ENCODE measurements around the gene PLAAT2. TPM values are rescaled to one million over a fixed set of nuclear protein-coding genes. Genes with fewer than 3 reads are reported as not detected.

The PLAAT2 gene
- total and polyA plus RNA-seq, 10 of the 15 experiments (the other 5 are each of a cell fraction or from before 2014, with no cell fraction given) = 4.6 to 25.9 (median 8.6) TPM

- TF ChIP-seq IRF4 (IDR thresholded peaks at IDR 0.05; ENCODE audit: low read depth, low read length) = no peak
- TF ChIP-seq SMAD1 (IDR thresholded peaks at IDR 0.05; ENCODE audit: low read depth, partially characterized antibody) = no peak
- no peak for TF ChIP-seq SUZ12 (IDR thresholded peaks at IDR 0.05; ENCODE audit: unreplicated experiment)
- TF ChIP-seq CREB1 (IDR thresholded peaks at IDR 0.05; ENCODE audit: low read depth) = no peak
- no peak for TF ChIP-seq RFX5 (IDR thresholded peaks at IDR 0.05; ENCODE audit: low read depth, low read length)
- no peak for TF ChIP-seq SUPT20H (IDR thresholded peaks at IDR 0.05; ENCODE audit: borderline replicate concordance, control insufficient read depth, low read depth, low read length)
- TF ChIP-seq MTA3 (IDR thresholded peaks at IDR 0.05; ENCODE audit: borderline replicate concordance, low read length) = no peak
- TF ChIP-seq STAT1 (conservative IDR thresholded peaks at IDR 0.05) = no peak
- TF ChIP-seq BACH1 (IDR thresholded peaks at IDR 0.05; ENCODE audit: borderline replicate concordance) = no peak
- TF ChIP-seq NR2C2 (IDR thresholded peaks at IDR 0.05; ENCODE audit: borderline replicate concordance, control insufficient read depth, insufficient read length, low read depth) = no peak
- no peak for TF ChIP-seq MYC (IDR thresholded peaks at IDR 0.05; ENCODE audit: insufficient read depth, insufficient read length, insufficient replicate concordance, low read length, severe bottlenecking)
- no peak for TF ChIP-seq RAD51 (IDR thresholded peaks at IDR 0.05)
- no peak for TF ChIP-seq NFXL1 (IDR thresholded peaks at IDR 0.05; ENCODE audit: borderline replicate concordance)
- FAIRE-seq (no peak), ATAC-seq (no peak), DNase-seq (ENCODE audit: low read depth, low spot score) (no peak)
- Histone ChIP-seq H3K9me3 (replicated peaks; ENCODE audit: control insufficient read depth, insufficient read depth, low read length) (no peaks in the 10 kb centered on the region), H3K4me3 (no peak overlapping the region), H3K79me2 (ENCODE audit: control insufficient read depth, insufficient read depth, low read length) (no peaks in the 10 kb centered on the region), H2AFZ (ENCODE audit: control insufficient read depth, low read depth, low read length) (no peak overlapping the region), H3K4me2 (ENCODE audit: control insufficient read depth, insufficient read depth) (no peak overlapping the region), H3K9ac (ENCODE audit: control insufficient read depth, insufficient read depth, low read length) (no peak overlapping the region), H3K27me3 (replicated peaks in 1 of 2; ENCODE audit: control insufficient read depth in 2 of 2, insufficient read depth in 2 of 2, low read length in 1 of 2) (no peaks in the 10 kb centered on the region), H3K36me3 (ENCODE audit: control insufficient read depth in 2 of 2, insufficient read depth in 2 of 2, low read length in 1 of 2) (no peaks in the 10 kb centered on the region), H4K20me1 (ENCODE audit: control insufficient read depth, insufficient read depth) (no peaks in the 10 kb centered on the region), H3K27ac (ENCODE audit: control insufficient read depth, insufficient read depth) (no peak overlapping the region), H3K4me1 (ENCODE audit: control insufficient read depth, insufficient read depth, low read length) (peaks cover 19% of the 10 kb centered on the region)
- intact Hi-C loops (cut with micrococcal nuclease; ENCODE audit: unreplicated experiment) = no loop called here
- POLR2A ChIA-PET = no interaction called here
- RAD21 ChIA-PET (ENCODE audit: unreplicated experiment) = no interaction called here
- SMC1A ChIA-PET (ENCODE audit: uncharacterized antibody, unreplicated experiment) = interaction anchor here (0.6 kb wide), 1 partner anchor 59 kb away, joined by 4 read pairs; no protein-coding TSS in a partner anchor
- in situ Hi-C loops (cut with MboI) = no loop called here
- CTCF ChIA-PET = no interaction called here
- no TSS peak for BruUV-seq (replicated peaks)
- 52% methylated on average over 7 of the region's 7 CpGs for WGBS (ENCODE audit: insufficient coverage, insufficient replicate concordance, low lambda C conversion rate, missing lambda C conversion rate)
These were observed 5.6 kb downstream of the PLAAT2 start for GRCh38 chr11:63557570-63557969.

All from GM12878 (cell line).